ENCODE results near the gene IL17F. TPM values are rescaled to one million over a fixed set of nuclear protein-coding genes. Genes with fewer than 3 reads are reported as not detected.

Gene IL17F
- total and polyA plus RNA-seq, 2 experiments from 2014 or later = not detected

DNA sequence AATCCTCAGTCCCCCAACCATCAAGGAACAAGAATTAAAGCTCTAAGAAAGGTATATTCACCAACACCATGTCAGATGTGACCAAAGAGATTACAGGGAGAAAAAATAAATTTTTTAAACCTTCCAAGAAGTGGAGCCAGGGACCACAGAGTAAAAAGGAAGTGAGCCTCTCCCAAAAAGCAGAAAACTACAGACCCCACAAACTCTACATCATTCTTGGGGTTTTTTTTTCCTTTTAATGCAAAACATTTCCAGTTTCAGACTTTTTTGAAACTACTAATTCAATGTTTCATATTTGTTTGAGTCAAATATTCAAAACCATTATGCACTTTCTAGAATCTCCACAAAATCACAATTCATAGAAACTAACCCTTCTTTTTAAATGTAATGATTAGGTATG lies 6.8 kb upstream of the IL17F start:
- TF ChIP-seq POLR2AphosphoS5 (IDR thresholded peaks at IDR 0.05; ENCODE audit: low read depth) = no peak
- no peak for TF ChIP-seq JUNB (IDR thresholded peaks at IDR 0.05; ENCODE audit: unreplicated experiment)
- no peak for TF ChIP-seq CREB1 (CRISPR knock-in tag; IDR thresholded peaks at IDR 0.05; ENCODE audit: low read depth)
- TF ChIP-seq EZH2phosphoT487 (IDR thresholded peaks at IDR 0.05; ENCODE audit: unreplicated experiment) = no peak
- TF ChIP-seq, protein P1, sequence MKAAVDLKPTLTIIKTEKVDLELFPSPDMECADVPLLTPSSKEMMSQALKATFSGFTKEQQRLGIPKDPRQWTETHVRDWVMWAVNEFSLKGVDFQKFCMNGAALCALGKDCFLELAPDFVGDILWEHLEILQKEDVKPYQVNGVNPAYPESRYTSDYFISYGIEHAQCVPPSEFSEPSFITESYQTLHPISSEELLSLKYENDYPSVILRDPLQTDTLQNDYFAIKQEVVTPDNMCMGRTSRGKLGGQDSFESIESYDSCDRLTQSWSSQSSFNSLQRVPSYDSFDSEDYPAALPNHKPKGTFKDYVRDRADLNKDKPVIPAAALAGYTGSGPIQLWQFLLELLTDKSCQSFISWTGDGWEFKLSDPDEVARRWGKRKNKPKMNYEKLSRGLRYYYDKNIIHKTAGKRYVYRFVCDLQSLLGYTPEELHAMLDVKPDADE (IDR thresholded peaks at IDR 0.05) = no peak
- TF ChIP-seq, protein P2, sequence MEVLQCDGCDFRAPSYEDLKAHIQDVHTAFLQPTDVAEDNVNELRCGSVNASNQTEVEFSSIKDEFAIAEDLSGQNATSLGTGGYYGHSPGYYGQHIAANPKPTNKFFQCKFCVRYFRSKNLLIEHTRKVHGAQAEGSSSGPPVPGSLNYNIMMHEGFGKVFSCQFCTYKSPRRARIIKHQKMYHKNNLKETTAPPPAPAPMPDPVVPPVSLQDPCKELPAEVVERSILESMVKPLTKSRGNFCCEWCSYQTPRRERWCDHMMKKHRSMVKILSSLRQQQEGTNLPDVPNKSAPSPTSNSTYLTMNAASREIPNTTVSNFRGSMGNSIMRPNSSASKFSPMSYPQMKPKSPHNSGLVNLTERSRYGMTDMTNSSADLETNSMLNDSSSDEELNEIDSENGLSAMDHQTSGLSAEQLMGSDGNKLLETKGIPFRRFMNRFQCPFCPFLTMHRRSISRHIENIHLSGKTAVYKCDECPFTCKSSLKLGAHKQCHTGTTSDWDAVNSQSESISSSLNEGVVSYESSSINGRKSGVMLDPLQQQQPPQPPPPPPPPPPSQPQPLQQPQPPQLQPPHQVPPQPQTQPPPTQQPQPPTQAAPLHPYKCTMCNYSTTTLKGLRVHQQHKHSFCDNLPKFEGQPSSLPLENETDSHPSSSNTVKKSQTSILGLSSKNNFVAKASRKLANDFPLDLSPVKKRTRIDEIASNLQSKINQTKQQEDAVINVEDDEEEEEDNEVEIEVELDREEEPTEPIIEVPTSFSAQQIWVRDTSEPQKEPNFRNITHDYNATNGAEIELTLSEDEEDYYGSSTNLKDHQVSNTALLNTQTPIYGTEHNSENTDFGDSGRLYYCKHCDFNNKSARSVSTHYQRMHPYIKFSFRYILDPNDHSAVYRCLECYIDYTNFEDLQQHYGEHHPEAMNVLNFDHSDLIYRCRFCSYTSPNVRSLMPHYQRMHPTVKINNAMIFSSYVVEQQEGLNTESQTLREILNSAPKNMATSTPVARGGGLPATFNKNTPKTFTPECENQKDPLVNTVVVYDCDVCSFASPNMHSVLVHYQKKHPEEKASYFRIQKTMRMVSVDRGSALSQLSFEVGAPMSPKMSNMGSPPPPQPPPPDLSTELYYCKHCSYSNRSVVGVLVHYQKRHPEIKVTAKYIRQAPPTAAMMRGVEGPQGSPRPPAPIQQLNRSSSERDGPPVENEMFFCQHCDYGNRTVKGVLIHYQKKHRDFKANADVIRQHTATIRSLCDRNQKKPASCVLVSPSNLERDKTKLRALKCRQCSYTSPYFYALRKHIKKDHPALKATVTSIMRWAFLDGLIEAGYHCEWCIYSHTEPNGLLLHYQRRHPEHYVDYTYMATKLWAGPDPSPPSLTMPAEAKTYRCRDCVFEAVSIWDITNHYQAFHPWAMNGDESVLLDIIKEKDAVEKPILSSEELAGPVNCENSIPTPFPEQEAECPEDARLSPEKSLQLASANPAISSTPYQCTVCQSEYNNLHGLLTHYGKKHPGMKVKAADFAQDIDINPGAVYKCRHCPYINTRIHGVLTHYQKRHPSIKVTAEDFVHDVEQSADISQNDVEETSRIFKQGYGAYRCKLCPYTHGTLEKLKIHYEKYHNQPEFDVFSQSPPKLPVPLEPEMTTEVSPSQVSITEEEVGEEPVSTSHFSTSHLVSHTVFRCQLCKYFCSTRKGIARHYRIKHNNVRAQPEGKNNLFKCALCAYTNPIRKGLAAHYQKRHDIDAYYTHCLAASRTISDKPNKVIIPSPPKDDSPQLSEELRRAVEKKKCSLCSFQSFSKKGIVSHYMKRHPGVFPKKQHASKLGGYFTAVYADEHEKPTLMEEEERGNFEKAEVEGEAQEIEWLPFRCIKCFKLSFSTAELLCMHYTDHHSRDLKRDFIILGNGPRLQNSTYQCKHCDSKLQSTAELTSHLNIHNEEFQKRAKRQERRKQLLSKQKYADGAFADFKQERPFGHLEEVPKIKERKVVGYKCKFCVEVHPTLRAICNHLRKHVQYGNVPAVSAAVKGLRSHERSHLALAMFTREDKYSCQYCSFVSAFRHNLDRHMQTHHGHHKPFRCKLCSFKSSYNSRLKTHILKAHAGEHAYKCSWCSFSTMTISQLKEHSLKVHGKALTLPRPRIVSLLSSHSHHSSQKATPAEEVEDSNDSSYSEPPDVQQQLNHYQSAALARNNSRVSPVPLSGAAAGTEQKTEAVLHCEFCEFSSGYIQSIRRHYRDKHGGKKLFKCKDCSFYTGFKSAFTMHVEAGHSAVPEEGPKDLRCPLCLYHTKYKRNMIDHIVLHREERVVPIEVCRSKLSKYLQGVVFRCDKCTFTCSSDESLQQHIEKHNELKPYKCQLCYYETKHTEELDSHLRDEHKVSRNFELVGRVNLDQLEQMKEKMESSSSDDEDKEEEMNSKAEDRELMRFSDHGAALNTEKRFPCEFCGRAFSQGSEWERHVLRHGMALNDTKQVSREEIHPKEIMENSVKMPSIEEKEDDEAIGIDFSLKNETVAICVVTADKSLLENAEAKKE (CRISPR knock-in tag; IDR thresholded peaks at IDR 0.05) = no peak
- no peak for TF ChIP-seq NANOG (IDR thresholded peaks at IDR 0.05; ENCODE audit: borderline replicate concordance)
- TF ChIP-seq ZNF331 (CRISPR knock-in tag; IDR thresholded peaks at IDR 0.05; ENCODE audit: low read depth) = no peak
- no peak for TF ChIP-seq EZH2 (IDR thresholded peaks at IDR 0.05; ENCODE audit: low read depth, unreplicated experiment)
- TF ChIP-seq ZNF114 (CRISPR knock-in tag; IDR thresholded peaks at IDR 0.05) = no peak
- TF ChIP-seq STAT1 (IDR thresholded peaks at IDR 0.05; ENCODE audit: unreplicated experiment) = no peak
- TF ChIP-seq, protein P3, sequence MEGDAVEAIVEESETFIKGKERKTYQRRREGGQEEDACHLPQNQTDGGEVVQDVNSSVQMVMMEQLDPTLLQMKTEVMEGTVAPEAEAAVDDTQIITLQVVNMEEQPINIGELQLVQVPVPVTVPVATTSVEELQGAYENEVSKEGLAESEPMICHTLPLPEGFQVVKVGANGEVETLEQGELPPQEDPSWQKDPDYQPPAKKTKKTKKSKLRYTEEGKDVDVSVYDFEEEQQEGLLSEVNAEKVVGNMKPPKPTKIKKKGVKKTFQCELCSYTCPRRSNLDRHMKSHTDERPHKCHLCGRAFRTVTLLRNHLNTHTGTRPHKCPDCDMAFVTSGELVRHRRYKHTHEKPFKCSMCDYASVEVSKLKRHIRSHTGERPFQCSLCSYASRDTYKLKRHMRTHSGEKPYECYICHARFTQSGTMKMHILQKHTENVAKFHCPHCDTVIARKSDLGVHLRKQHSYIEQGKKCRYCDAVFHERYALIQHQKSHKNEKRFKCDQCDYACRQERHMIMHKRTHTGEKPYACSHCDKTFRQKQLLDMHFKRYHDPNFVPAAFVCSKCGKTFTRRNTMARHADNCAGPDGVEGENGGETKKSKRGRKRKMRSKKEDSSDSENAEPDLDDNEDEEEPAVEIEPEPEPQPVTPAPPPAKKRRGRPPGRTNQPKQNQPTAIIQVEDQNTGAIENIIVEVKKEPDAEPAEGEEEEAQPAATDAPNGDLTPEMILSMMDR (conservative IDR thresholded peaks at IDR 0.05; ENCODE audit: low read depth in 2 of 2) = no peak
- no peaks in the 10 kb centered on the region for H3K27me3 ChIP-seq (ENCODE audit: insufficient read depth)
- no peak for ATAC-seq
- no peak overlapping the region for H3K27ac Mint-ChIP-seq
- H3K4me3 ChIP-seq = no peak overlapping the region
- H2AFZ ChIP-seq = no peak overlapping the region
- no peak overlapping the region for H3K27ac ChIP-seq (ENCODE audit: low read depth)
- DNase-seq (ENCODE audit: low spot score) = no peak
- H3K36me3 ChIP-seq (ENCODE audit: insufficient read depth) = no peaks in the 10 kb centered on the region
- no peak overlapping the region for H3K4me2 ChIP-seq
- H3K4me1 ChIP-seq (ENCODE audit: insufficient read depth) = no peaks in the 10 kb centered on the region
- peaks cover 12% of the 10 kb centered on the region for H3K9me2 ChIP-seq (ENCODE audit: insufficient read depth)
- no peaks in the 10 kb centered on the region for H3K4me1 Mint-ChIP-seq
- H3K36me3 Mint-ChIP-seq (ENCODE audit: low read depth) = peaks cover 2% of the 10 kb centered on the region; the same call in 1 of the 3 replicates
- no peaks in the 10 kb centered on the region for H3K79me2 ChIP-seq (replicated peaks; ENCODE audit: insufficient read depth)
- H3K4me3 Mint-ChIP-seq = no peak overlapping the region
- H4K20me1 ChIP-seq (replicated peaks; ENCODE audit: insufficient read depth) = no peaks in the 10 kb centered on the region
- peaks cover 2% of the 10 kb centered on the region for H3K27me3 Mint-ChIP-seq (ENCODE audit: insufficient read depth, low read depth, poor library complexity)
- H3K9me3 Mint-ChIP-seq = peaks cover 4% of the 10 kb centered on the region; the same call in 2 of the 3 replicates
- no peaks in the 10 kb centered on the region for H3F3A ChIP-seq (replicated peaks; ENCODE audit: low read depth)

All from GM23338 (cell line).